Gastrocnemius medialis (tissue), 4 donors: ENCODE measurements around the gene RRP1. TPM values are rescaled to one million over a fixed set of nuclear protein-coding genes. Genes with fewer than 3 reads are reported as not detected.

Source experiments
- ATAC-seq, 2 donors: fragments of 150-250 bp; one replicate each; pipeline ENCODE4 v1.9.1; 2016
- DNase-seq, 2 donors: peaks; one replicate each; pipeline ENCODE4 v3.0.0-alpha.2; 2019
- H3K27ac ChIP-seq, 4 donors: fragments of 200-600 bp; sonication (generic); 1 replicate in 1 of 4; 2 replicates in 3 of 4; pipeline ENCODE4 v1.5.1; 2016 to 2018; ENCODE audit warnings: mild to moderate bottlenecking in 2 of 4, moderate library complexity in 1 of 4
- H3K27me3 ChIP-seq, 3 donors: fragments of 200-600 bp; sonication (generic) in 2 of 3; 1 replicate in 1 of 3; 2 replicates in 2 of 3; pipeline versions ENCODE4 v1.5.1 to v1.6.0; 2016 to 2019; ENCODE audit warnings: mild to moderate bottlenecking in 1 of 3, moderate library complexity in 1 of 3
- H3K36me3 ChIP-seq, 2 donors: fragments of 200-600 bp; sonication (generic) in 1 of 2; one replicate each; pipeline ENCODE4 v1.5.1; 2017 to 2018
- H3K4me1 ChIP-seq, 2 donors: fragments of 200-600 bp; sonication (generic) in 1 of 2; one replicate each; pipeline ENCODE4 v1.5.1; 2016 to 2017; ENCODE audit warnings: mild to moderate bottlenecking in 2 of 2
- H3K4me3 ChIP-seq, 4 donors: fragments of 200-600 bp; sonication (generic) in 3 of 4; 1 replicate in 1 of 4; 2 replicates in 3 of 4; pipeline ENCODE4 v1.5.1; 2016 to 2019; ENCODE audit warnings: mild to moderate bottlenecking in 2 of 4
- H3K9me3 ChIP-seq, 3 donors: fragments of 200-600 bp; sonication (generic) in 2 of 3; 1 replicate in 1 of 3; 2 replicates in 2 of 3; pipeline ENCODE4 v1.5.1; 2016 to 2019
- CTCF ChIP-seq, 5 experiments: fragments of 450-650 bp in 3 of 5; fragments of 200-600 bp in 2 of 5; sonication (generic) in 2 of 5; IDR thresholded peaks in 4 of 5; conservative IDR thresholded peaks in 1 of 5; 1 replicate in 4 of 5; 2 replicates in 1 of 5; pipeline ENCODE4 v1.5.1; 2016 to 2019; ENCODE audit warnings: antibody characterized with exemption in 5 of 5, mild to moderate bottlenecking in 3 of 5, moderate library complexity in 3 of 5
- POLR2A ChIP-seq, 2 donors: fragments of 450-650 bp; IDR thresholded peaks; one replicate each; pipeline ENCODE4 v1.6.1; 2017; ENCODE audit warnings: antibody characterized with exemption in 2 of 2, mild to moderate bottlenecking in 2 of 2, moderate library complexity in 2 of 2
- in situ Hi-C, 4 donors: fragments of 200-750 bp; cut with MboI; loops; one replicate each; pipeline versions ENCODE4 v1.15.0 to v1.8.0; 2017; ENCODE audit warnings: low sequenced_read_pairs in 4 of 4
- intact Hi-C: fragments of 100-400 bp; cut with DNase I; formaldehyde crosslinking; loops from one replicate; pipeline ENCODE4 v1.15.1; 2023; ENCODE audit warnings: low total_unique reads
- total RNA-seq, 4 donors: library from RNA; depleted of rRNA; stranded (reverse); fragments of >200 nt; gene quantifications; one replicate each; pipeline versions ENCODE4 v1.1.0 to v1.2.3, GENCODE V29; 2016

Gene RRP1
- total RNA-seq, 4 donors from 2014 or later: 17.5 to 32.0 (median 25.1) TPM

GRCh38 chr21:43785134-43785533, 4.2 kb upstream of the RRP1 start:
- ATAC-seq: no peak
- intact Hi-C loops: loop anchor here (5.0 kb wide), 1 partner anchor 552 kb away; the partner anchor contains the start of gene CFAP410
- H3K4me1 ChIP-seq: peaks cover 3% of the 10 kb centered on the region in 2 donors
- TF ChIP-seq POLR2A (IDR thresholded peaks at IDR 0.05) (no peak), CTCF (IDR thresholded peaks at IDR 0.05 in 4 of 5, conservative IDR thresholded peaks at IDR 0.05 in 1 of 5) (no peak)
- in situ Hi-C loops: no loop called here
- DNase-seq: no peak
- no peak overlapping the region for H3K4me3 ChIP-seq
- no peaks in the 10 kb centered on the region for H3K27me3 ChIP-seq
- no peaks in the 10 kb centered on the region for H3K36me3 ChIP-seq
- H3K27ac ChIP-seq: no peak overlapping the region
- no peaks in the 10 kb centered on the region for H3K9me3 ChIP-seq

- H3K9me3 ChIP-seq: no peaks in the 10 kb centered on the region
- no peak for ATAC-seq
- TF ChIP-seq CTCF (IDR thresholded peaks at IDR 0.05 in 4 of 5, conservative IDR thresholded peaks at IDR 0.05 in 1 of 5): no peak
- TF ChIP-seq POLR2A (IDR thresholded peaks at IDR 0.05): no peak
- peaks cover 8 to 13% of the 10 kb centered on the region in 2 donors for H3K4me1 ChIP-seq
- no peak overlapping the region for H3K27ac ChIP-seq
- intact Hi-C loops: loop anchor here (5.0 kb wide), 1 partner anchor 551 kb away; the partner anchor contains the start of gene CFAP410
- no peaks in the 10 kb centered on the region for H3K27me3 ChIP-seq
- no peak overlapping the region for H3K4me3 ChIP-seq
- no peak for DNase-seq
- in situ Hi-C loops: no loop called here
- peaks cover 0 to under 1% of the 10 kb centered on the region in 2 donors for H3K36me3 ChIP-seq
These were observed 3.0 kb upstream of the RRP1 start for GRCh38 chr21:43786300-43786806.

GRCh38 chr21:43786807-43787440, 2.5 kb upstream of the RRP1 start:
- no peaks in the 10 kb centered on the region for H3K9me3 ChIP-seq
- ATAC-seq (no peak), DNase-seq (no peak)
- no peaks in the 10 kb centered on the region for H3K27me3 ChIP-seq
- intact Hi-C loops: loop anchor here (5.0 kb wide), 1 partner anchor 550 kb away; the partner anchor contains the start of gene CFAP410
- peaks cover 0 to 6% of the 10 kb centered on the region in 2 donors for H3K36me3 ChIP-seq
- in situ Hi-C loops: no loop called here
- no peak for TF ChIP-seq CTCF (IDR thresholded peaks at IDR 0.05 in 4 of 5, conservative IDR thresholded peaks at IDR 0.05 in 1 of 5)
- TF ChIP-seq POLR2A (IDR thresholded peaks at IDR 0.05): no peak
- no peak overlapping the region for H3K4me3 ChIP-seq
- H3K27ac ChIP-seq: no peak overlapping the region
- H3K4me1 ChIP-seq: peaks cover 8 to 13% of the 10 kb centered on the region in 2 donors

- TF ChIP-seq CTCF (IDR thresholded peaks at IDR 0.05 in 4 of 5, conservative IDR thresholded peaks at IDR 0.05 in 1 of 5) (no peak), POLR2A (IDR thresholded peaks at IDR 0.05) (no peak)
- Histone ChIP-seq H3K27me3 (no peaks in the 10 kb centered on the region), H3K27ac (peak overlapping the region; percentile 90 to 96 (median 92)), H3K9me3 (no peaks in the 10 kb centered on the region), H3K4me3 (peak overlapping the region; percentile 70 to 78 (median 74)), H3K4me1 (peaks cover 8 to 13% of the 10 kb centered on the region in 2 donors), H3K36me3 (peaks cover 0 to 36% of the 10 kb centered on the region in 2 donors)
- intact Hi-C loops: no loop called here
- in situ Hi-C loops: no loop called here
- no peak for ATAC-seq
- DNase-seq: no peak
These were observed 690 bp downstream of the RRP1 start for GRCh38 chr21:43790010-43790524.
